Measurements from ENCODE around the gene OR2A7. TPM values are rescaled to one million over a fixed set of nuclear protein-coding genes. Genes with fewer than 3 reads are reported as not detected.
A peak's percentile ranks its signal among the peaks of the same experiment; 100 is the strongest.
"Not testable (repeated sequence)": the region's sequence is repeated elsewhere in the genome, so short reads cannot be mapped to it uniquely, and the experiment has no call there.

The OR2A7 gene
- total RNA-seq, 2 donors from 2014 or later = 1.2 to 6.5 TPM

DNA sequence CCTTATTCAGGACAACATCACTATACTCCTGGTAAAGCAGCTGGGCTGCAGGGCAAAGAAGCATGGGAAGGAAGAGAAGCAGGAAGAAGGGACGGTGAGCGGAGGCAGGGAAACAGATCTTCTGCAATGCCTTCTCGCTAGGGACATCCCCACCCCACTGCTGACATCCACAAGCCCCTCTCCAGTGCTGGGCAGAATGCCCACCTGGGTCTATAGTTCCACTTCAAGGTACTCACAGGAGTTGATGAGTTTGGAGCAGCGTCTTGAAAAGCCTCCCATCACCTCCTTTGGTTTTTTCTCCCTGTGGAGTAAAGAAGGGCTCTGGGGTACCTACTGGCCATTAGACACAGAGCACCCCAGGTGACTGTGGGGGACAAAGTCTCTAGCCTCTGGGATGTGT, 17.9 kb upstream of the OR2A7 start:
- not testable (repeated sequence) for H3K27ac Mint-ChIP-seq; H3K27me3 Mint-ChIP-seq; H3K9me3 ChIP-seq (ENCODE audit: control insufficient read depth, low read length, poor library complexity, severe bottlenecking); H3K36me3 Mint-ChIP-seq (ENCODE audit: low read depth); ATAC-seq; DNase-seq; H3K4me1 Mint-ChIP-seq; H3K4me3 Mint-ChIP-seq

DNA sequence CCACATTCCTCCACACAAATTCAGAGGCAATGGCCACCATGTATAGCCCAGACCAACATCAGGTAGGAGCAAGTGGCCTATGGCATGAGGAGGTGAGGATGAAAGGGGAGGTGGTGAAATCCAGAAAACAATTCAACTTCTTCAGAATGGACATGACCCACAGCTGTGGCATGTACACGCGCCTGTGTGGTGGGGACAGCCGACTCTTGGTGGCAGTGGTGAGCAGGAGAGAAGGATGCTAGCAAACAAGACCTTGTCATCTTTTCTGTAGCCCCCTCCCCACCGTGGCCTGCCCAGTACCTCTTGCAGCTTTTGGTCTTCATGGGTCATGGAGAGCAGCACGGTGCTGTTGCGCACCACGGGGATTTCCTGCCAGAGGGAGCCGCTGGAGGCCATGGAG, 17.4 kb upstream of the OR2A7 start:
- DNase-seq; H3K36me3 Mint-ChIP-seq (ENCODE audit: low read depth); H3K4me3 Mint-ChIP-seq; H3K27me3 Mint-ChIP-seq; H3K4me1 Mint-ChIP-seq; H3K9me3 ChIP-seq (ENCODE audit: control insufficient read depth, low read length, poor library complexity, severe bottlenecking); H3K27ac Mint-ChIP-seq; ATAC-seq: not testable (repeated sequence)

DNA sequence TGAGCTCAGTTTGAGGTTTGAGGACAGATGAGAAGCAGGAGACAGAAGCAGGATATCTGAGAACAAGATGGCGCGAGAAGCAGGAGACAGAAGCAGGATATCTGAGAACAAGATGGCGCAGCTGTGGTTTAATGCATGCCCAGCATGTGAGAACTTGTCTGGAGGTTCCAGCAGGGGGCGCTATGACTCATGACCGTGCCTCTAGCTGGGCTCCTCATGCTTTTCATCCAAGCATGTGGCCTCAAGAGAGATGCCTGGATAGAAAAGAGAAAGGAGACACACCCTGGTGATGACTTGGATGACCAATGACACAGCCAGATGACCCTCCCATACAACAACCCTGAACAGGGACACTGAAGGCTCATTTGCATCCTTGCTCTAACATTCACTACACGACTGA, 15.4 kb upstream of the OR2A7 start:
- H3K36me3 Mint-ChIP-seq (ENCODE audit: low read depth); H3K4me3 Mint-ChIP-seq; H3K27ac Mint-ChIP-seq; H3K4me1 Mint-ChIP-seq; H3K27me3 Mint-ChIP-seq; H3K9me3 ChIP-seq (ENCODE audit: control insufficient read depth, low read length, poor library complexity, severe bottlenecking); DNase-seq; ATAC-seq: not testable (repeated sequence)

DNA sequence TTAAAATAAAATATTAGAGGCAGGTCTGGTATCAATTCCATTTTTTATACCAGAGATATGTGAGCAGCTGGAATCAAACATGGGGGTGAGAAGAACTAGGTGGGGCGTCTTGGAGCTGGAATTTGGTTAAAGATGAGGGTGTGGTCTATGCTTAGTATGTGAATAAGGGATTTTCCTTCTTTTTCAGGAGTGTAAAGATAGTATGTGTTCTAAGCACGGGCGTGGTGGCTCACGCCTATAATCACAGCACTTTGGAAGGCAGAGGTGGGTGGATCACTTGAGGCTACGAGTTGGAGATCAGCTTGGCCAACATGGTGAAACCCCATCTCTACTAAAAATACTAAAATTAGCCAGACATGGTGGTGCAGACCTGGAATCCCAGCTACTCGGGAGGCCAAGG, 10.7 kb upstream of the OR2A7 start:
- not testable (repeated sequence) for H3K4me3 Mint-ChIP-seq; ATAC-seq; H3K27ac Mint-ChIP-seq; H3K36me3 Mint-ChIP-seq (ENCODE audit: low read depth); H3K4me1 Mint-ChIP-seq; H3K27me3 Mint-ChIP-seq; DNase-seq; H3K9me3 ChIP-seq (ENCODE audit: control insufficient read depth, low read length, poor library complexity, severe bottlenecking)

DNA sequence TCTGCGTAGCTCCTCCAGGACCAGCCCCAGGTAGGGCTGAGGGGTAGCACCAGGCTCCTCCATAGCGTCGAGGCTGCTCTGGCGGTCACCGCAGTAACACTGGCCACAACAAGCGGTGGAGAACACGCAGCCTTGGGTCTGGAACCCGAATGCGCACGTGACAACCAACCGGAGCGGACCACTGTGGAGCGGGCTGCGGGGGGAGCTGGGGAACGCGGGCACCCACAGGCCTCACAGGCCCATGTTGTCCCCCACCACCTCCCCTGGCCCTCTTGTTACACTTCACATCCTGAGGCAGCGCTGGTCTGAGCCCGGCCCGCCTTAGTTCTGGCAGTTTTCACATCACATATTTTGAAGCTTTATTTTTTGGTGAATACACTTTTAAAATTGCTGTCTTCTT, 4.6 kb upstream of the OR2A7 start, which contains the start of gene CTAGE8:
TSS of gene CTAGE8 (minus strand) at position 101 of the 400 bp plus-strand sequence. CDS start at position 63, 38 bp downstream.
- not testable (repeated sequence) for H3K27me3 Mint-ChIP-seq; DNase-seq; H3K27ac Mint-ChIP-seq; ATAC-seq; H3K4me3 Mint-ChIP-seq; H3K9me3 ChIP-seq (ENCODE audit: control insufficient read depth, low read length, poor library complexity, severe bottlenecking); H3K4me1 Mint-ChIP-seq; H3K36me3 Mint-ChIP-seq (ENCODE audit: low read depth)

DNA sequence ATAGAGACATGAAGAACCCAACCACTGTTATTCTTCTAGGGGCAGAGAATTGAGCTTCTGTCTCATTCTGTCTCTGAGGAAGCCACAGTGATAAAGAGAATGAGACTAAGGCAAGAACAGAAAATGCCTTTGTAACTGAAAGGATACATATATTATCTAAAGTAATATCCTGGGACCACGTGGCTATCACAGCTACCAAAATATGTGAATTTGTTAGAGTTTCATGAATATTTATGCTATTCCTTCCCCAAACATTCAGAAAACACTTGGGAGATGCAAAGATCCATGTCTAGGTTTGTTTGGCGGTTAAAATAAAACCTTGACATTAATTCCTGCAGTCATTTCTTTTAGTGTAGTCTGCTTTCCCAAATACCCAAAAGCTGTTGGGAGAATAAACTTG, 2.5 kb downstream of the OR2A7 start:
- H3K4me3 Mint-ChIP-seq; DNase-seq; H3K27me3 Mint-ChIP-seq; H3K27ac Mint-ChIP-seq; H3K9me3 ChIP-seq (ENCODE audit: control insufficient read depth, low read length, poor library complexity, severe bottlenecking); ATAC-seq; H3K4me1 Mint-ChIP-seq; H3K36me3 Mint-ChIP-seq (ENCODE audit: low read depth): not testable (repeated sequence)

DNA sequence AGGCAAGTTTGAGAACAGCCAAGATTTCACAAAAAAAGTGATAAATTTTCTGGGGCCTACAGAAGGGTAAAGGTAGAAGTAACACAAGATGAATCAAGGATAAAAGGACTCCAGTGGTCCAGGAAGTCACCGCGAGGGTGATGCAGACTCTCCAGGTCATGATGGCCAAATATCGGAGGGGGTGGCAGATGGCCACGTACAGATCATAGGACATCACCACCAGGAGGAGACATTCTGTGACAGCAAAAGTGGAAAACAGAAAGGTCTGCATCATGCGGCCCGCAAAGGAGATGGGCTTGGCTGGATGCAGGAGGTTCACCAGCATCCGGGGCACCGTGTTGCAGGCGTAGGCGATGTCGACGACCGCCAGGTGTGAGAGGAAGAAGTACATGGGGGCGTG, 5.5 kb downstream of the OR2A7 start:
- H3K27me3 Mint-ChIP-seq; H3K9me3 ChIP-seq (ENCODE audit: control insufficient read depth, low read length, poor library complexity, severe bottlenecking); DNase-seq; H3K27ac Mint-ChIP-seq; H3K4me3 Mint-ChIP-seq; H3K4me1 Mint-ChIP-seq; ATAC-seq; H3K36me3 Mint-ChIP-seq (ENCODE audit: low read depth): not testable (repeated sequence)

DNA sequence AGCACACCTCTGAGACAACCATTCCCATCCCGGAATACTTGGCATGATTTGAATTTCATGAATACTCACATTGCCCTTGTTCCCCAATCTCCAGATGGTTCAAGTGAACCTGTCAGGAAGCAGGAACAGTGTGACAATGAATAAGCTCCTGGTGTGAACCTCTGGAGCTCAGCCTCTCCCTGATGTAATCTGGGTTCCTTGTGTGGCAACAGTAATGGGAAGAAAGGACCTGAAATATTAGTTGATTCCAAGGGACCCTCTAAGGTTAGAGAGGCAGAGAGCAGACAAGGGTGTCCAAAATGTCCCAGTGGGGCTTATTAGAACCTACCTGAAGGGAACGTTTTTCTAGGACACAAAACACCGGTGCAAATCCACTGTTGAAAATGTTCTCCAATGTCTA, 8.5 kb downstream of the OR2A7 start:
- Mint-ChIP-seq H3K27me3 (no peaks in the 10 kb centered on the region), H3K36me3 (ENCODE audit: low read depth) (no peaks in the 10 kb centered on the region), H3K4me3 (no peak overlapping the region), H3K4me1 (peaks cover 2% of the 10 kb centered on the region), H3K27ac (peak overlapping the region; percentile 14)
- ATAC-seq = no peak
- H3K9me3 ChIP-seq (ENCODE audit: control insufficient read depth, low read length, poor library complexity, severe bottlenecking) = no peaks in the 10 kb centered on the region
- no peak for DNase-seq

DNA sequence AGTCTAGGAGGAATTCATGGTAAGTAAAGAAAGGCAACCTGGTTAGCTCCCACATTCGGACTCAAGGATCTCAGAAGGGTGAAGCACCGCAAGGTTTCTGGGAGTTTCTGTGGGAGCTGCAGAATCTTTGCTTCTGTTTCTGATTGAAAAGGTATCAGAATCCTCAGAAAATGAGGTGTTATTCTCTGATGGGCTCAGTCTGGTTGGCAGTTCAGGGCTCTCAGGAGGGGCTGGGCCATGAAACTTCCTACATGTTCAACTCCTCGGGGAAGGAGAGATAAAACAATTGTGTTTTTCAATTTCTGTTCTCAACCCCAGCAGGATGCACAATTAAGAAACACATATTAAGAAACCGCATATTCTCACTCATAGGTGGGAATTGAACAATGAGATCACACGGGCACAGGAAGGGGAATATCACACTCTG, 9.1 kb downstream of the OR2A7 start:
- H3K4me1 Mint-ChIP-seq = peaks cover 2% of the 10 kb centered on the region
- DNase-seq (peak in 1 of 3 donors; percentile 4), ATAC-seq (no peak)
- no peaks in the 10 kb centered on the region for H3K36me3 Mint-ChIP-seq (ENCODE audit: low read depth)
- H3K9me3 ChIP-seq (ENCODE audit: control insufficient read depth, low read length, poor library complexity, severe bottlenecking) = no peaks in the 10 kb centered on the region
- H3K27me3 Mint-ChIP-seq = no peaks in the 10 kb centered on the region
- H3K27ac Mint-ChIP-seq = peak overlapping the region; percentile 14
- no peak overlapping the region for H3K4me3 Mint-ChIP-seq

DNA sequence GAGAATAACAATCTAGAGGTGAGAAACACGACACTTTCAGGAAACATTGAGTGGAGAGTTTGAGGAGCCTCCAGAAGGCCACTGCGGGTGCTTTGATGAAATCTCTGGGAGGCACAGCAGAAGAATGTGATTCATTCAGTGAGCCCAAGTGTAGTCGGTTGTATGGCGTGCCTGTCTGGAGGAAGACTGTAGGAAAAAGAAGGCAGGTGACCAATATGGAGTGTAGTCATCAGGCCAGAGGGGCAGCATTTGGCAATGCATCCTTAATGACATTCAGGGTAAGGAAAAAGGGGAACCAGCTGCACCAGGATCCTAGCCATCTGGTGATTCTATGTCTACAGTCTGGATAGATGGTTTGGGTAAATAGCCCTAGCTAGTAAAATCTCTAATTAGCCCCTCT, 12.3 kb downstream of the OR2A7 start:
- ATAC-seq; H3K9me3 ChIP-seq (ENCODE audit: control insufficient read depth, low read length, poor library complexity, severe bottlenecking); H3K27me3 Mint-ChIP-seq; H3K36me3 Mint-ChIP-seq (ENCODE audit: low read depth); DNase-seq; H3K27ac Mint-ChIP-seq; H3K4me1 Mint-ChIP-seq; H3K4me3 Mint-ChIP-seq: not testable (repeated sequence)

DNA sequence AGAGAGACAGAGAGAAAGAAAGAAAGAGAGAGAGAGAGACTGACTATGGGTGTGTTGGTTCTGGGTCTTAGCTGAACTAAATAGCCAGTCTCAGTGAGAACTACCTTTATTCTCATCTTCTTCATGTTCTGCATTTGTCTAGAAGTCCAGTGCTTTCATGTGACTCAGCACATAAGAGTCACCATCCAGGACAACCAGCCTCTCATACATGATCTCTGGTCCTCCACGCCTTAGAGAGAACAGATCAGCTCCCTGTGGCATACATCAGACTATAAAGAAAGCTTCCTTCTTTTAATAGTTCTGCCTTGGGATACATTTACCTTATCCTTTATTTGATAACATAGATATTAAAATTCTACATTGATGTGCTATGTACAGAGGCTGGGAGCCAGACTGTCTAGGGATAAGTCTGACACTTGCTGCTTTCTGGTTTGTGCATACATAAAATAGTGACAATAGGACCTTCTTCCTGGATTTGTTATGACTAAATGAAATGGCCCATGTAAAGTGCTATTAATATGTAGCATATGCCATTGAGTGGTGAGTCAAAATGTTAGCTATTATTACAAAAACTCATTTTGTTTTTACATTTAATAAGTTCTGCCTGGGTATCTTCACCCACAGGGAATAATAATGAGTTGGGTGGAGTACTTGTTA, 16.8 kb downstream of the OR2A7 start:
- not testable (repeated sequence) for H3K4me3 Mint-ChIP-seq; H3K27ac Mint-ChIP-seq; H3K4me1 Mint-ChIP-seq; H3K27me3 Mint-ChIP-seq; ATAC-seq; H3K9me3 ChIP-seq (ENCODE audit: control insufficient read depth, low read length, poor library complexity, severe bottlenecking); H3K36me3 Mint-ChIP-seq (ENCODE audit: low read depth); DNase-seq

DNA sequence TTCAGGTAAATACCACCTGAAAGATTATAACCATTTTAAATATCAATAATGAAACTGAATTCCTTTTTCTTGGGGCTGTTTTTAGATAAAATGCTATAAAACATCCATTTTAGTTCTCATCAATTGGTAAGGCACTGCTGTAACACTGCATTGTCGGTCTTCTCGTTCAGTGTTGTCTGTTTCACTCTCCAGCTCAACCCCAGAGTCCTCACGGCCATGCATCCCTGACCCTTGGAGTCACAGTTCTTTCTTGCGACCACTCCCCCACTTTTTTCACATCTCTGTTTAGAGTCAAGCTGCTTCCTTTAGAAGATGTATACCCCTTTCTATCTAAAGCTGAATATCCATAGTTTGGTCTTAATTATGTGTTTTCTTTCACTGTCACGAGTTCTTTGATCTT, 17.6 kb downstream of the OR2A7 start:
- H3K36me3 Mint-ChIP-seq (ENCODE audit: low read depth); H3K4me1 Mint-ChIP-seq; DNase-seq; H3K9me3 ChIP-seq (ENCODE audit: control insufficient read depth, low read length, poor library complexity, severe bottlenecking); H3K27ac Mint-ChIP-seq; ATAC-seq; H3K4me3 Mint-ChIP-seq; H3K27me3 Mint-ChIP-seq: not testable (repeated sequence)

DNA sequence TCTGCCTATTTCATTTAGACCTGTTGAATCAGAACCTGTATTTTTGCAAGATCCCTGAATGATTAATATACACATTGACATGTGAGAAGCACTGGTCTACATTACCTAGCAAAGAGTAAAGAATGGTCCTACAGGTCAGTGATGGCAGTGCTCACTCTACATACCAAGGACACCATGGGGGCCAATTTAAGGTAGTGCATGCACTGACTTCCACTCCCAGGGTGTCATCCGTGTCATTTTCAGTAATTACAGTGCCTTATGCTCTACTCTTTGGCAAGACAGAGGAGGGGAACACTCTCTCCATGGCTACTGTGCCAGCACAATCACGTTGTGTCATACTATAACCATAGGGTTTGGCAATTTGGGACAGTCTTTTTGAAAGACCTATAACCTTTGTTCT, 19.2 kb downstream of the OR2A7 start:
- H3K4me3 Mint-ChIP-seq; DNase-seq; H3K36me3 Mint-ChIP-seq (ENCODE audit: low read depth); H3K9me3 ChIP-seq (ENCODE audit: control insufficient read depth, low read length, poor library complexity, severe bottlenecking); H3K27me3 Mint-ChIP-seq; H3K4me1 Mint-ChIP-seq; ATAC-seq; H3K27ac Mint-ChIP-seq: not testable (repeated sequence)

DNA sequence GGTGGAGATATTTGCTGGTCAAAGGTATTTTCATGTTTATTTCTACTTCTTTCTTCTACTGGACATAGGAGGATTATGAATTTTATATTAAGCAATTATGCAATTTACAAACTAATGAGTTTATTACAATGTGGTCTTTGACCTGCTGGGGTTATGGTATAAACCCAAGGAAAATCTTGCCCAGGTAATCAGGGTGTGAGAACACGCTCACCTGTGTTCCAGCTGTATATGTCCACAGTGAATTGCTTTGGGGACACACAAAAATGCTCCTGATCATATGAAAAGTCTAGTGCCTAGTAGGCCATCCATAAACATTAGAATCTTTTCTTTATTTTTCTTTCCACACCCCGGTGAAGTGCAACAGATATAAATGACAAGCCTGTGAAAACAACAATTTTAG, 25.2 kb downstream of the OR2A7 start, which contains the start of gene OR2A42:
TSS of gene OR2A42 (minus strand) at position 241 of the 400 bp plus-strand sequence. CDS start 6,762 bp downstream, outside the sequence.
- not testable (repeated sequence) for ATAC-seq; H3K36me3 Mint-ChIP-seq (ENCODE audit: low read depth); H3K4me3 Mint-ChIP-seq; H3K27me3 Mint-ChIP-seq; H3K4me1 Mint-ChIP-seq; H3K9me3 ChIP-seq (ENCODE audit: control insufficient read depth, low read length, poor library complexity, severe bottlenecking); H3K27ac Mint-ChIP-seq; DNase-seq

All from T-helper 17 cell (primary cell).